NCI-H82 treated with DMSO at 0.1 percent for 48 hours (cell line): Measurements from ENCODE around the gene RMI2.

Source experiments
- DNase-seq: peaks from one replicate; lab custom pipeline; 2025; ENCODE audit not compliant: unreplicated experiment; lab: John Stamatoyannopoulos, UW

RMI2 gene

DNA sequence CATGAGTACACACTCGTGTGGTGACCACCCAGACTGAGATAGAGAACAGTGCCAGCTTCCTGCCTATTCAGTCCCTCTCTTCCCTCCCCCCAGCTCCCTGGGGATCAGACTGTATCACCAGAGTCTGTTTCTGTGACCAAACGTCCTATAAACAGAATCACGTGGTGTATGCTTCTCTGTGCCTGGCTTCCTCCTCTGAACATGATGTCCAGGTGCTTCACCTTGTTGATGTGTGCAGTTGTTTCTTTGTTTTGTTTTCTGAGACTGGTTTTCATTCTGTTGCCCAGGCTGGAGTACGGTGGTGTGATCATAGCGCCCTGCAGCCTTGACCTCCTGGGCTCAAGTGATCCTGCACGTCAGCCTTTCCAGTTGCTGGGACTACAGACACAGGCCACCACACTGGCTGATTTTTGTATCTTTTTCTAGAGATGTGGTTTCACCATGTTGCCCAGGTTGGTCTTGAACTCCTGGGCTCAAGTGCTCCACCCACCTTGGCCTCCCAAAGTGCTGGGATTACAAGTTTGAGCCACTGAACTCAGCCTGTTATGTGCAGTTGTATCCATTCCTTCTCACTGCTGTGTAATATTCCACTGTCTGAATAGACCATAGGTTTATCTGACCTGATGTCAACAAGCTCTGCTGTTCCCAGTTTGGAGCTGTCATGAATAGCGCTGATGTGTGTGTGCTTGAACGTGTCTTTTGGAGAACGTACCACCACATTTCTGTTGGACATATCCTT lies 35.2 kb upstream of the RMI2 start:
- no peak for DNase-seq

- no peak for DNase-seq
Measured at GRCh38 chr16:11310634-11310977, 34.7 kb upstream of the RMI2 start.

DNA sequence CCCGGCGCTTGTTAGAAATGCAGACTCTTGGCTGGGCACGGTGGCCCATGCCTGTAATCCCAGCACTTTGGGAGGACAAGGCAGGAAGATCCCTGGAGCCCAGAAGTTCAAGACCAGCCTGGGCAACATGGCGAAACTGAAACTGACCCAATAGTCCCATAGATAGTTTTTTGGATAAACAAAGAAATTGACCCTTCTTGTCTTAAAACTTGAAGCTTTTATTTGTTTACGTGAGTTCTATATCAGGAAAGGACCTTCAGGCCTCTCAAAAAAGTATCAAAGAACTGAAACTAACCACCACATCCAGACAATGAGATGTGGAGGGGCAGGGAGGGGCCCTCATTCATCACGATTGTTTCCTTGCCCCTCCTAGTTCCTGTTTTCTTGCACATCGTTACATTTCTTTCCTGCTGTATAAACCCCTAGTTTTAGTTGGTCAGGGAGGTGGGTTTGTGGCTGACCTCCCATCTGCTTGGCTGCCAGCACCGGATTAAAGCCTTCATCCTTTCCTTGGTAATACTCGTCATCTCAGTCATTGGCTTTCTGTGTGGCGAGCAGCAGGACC lies 34.2 kb upstream of the RMI2 start:
- no peak for DNase-seq

DNA sequence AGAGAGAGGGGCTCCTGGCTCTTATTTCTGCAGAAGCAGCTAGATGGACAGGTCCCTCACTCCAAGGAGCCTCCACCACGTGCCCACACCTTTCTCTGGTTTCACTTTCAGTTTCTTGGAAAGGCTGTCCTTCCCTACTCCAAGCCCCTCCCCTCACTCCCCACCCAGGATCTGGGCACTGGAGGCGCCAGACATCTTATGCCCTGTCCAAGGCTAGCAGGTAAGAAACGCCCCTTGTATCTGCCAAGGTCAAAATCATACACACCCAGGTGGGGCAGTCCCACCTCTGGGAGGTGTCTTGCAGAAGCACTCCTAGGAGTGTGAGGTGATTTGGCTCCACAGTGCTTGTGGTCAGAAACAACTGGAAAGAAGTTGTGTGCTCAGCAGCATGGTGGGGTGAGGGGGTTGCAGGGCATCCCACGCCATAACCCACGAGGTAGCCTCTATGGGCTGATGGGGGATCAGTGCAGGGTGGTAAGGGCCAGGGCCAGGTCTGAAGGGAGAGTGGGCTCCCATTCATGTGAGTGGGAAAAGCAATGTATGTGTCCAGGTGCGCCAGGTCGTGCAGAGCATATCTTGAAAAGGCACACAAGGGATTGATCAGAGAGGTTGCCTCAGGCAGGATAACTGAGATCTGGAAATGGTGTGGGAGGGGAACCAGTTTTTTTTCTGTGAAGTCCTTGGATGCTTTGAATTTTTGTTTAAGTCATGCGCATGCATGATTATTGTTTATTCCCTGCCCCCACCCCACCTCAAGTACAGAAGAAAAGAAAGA lies 32.4 kb upstream of the RMI2 start:
- no peak for DNase-seq

DNA sequence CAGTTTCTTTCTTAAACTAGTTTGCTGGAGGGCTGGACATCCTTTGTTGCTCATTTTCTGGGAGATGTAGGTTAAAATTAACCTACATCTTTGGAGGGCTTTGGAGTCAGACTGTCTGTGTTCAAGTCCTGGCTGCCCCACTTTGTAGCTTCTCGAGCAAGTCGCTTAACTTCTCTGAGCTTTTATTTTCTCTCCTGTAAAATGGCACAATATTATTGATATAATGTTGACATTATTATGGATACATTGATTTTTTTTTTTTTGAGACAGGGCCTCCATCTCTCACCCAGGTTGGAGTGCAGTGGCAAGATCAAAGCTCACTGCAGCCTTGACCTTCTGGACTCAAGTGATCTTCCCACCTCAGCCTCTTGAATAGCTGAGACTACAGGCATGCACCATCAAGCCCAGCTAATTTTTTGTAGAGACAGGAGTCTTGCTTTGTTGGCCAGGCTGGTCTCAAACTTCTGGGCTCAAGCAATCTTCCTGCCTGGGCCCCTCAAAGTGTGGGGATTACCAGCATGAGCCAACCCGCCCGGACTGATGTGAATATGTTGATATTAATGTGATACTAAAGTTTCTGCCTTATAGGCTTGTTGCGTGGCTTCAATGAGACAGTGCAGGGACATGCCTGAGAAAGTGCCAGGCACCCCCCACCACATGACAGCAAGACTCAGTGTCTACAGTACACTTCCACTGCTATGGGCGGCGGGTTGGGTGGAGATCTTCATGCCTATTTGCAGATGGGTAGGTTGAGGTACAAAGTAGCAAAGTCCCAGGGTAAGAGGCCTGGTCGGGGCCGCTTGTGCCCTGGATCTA lies 31.6 kb upstream of the RMI2 start:
- DNase-seq: no peak

GRCh38 chr16:11314309-11314894 lies 30.9 kb upstream of the RMI2 start:
- DNase-seq: no peak

DNA sequence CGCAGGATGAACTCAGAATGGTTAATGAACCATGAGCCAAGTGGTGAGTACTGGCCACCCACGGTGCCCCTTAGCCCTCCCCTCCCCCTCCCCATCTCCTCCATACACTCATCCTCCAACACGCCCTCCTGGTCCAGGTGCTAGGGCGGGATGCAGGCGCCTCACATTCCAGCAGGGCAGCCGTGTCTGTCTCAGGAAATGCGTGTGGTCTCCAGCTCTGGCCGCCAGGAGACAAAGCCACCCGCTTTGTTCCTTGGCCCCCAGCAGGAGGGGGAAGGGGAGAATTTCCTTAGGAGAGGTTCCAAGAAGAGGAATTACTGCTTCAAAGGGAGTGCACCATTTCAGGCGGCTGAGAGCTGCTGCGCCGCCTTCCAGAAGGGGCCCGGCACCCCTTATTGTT lies 29.7 kb upstream of the RMI2 start:
- DNase-seq: no peak

DNA sequence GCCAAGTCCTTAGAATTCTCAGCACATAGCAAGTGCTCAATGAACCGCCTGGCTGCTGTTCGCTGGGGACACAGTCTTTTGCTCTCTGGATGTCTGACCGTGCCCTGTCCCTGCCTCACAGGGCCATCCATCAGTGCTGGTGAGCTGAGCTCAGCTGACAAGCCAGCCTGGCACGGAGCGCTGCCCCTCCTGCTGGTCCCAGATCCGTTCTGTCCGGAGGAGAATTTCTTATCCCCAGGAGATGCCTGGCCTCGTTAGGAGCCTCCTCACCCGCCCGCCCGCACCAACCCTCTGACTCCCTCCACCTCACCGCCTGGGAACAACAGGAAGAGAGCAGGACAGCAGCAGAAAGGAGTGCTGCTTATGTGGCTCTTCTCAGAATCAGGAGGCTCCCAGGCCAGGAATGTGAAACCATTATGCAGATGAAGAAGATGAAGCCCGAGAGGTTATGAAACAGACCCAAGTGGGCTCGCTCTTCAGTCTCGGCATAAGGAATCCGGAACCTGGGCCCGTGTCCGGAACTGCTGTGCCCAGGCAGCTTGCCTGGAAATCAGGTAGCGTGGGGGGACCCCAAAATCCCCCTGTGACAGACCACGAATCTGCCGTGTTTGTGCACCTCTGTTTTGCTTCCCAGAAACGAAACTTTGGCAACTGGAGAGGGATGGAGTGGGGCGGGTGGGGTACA lies 28.8 kb upstream of the RMI2 start:
- no peak for DNase-seq

GRCh38 chr16:11318817-11319216 lies 26.4 kb upstream of the RMI2 start:
- no peak for DNase-seq

GRCh38 chr16:11319529-11320146 lies 25.6 kb upstream of the RMI2 start:
- no peak for DNase-seq

DNA sequence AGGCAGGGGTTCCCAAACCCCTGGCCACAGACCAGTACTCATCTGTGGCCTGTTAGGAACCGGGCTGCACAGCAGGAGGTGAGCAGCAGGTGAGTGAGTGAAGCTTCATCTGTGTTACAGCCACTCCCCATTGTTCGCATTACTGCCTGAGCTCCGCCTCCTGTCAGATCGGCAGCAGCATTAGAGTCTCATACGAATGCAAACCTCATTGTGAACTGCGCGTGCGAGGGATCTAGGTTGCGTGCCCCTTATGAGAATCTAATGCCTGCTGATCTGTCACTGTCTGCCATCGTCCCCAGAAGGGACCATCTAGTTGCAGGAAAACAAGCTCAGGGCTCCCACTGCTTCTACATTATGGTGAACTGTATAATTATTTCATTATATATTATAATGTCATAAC lies 25.1 kb upstream of the RMI2 start:
- DNase-seq: no peak

- no peak for DNase-seq
Measured at GRCh38 chr16:11321662-11322061, 23.6 kb upstream of the RMI2 start.

- no peak for DNase-seq
Measured at GRCh38 chr16:11322823-11323222, 22.4 kb upstream of the RMI2 start.

GRCh38 chr16:11323551-11324336 lies 21.5 kb upstream of the RMI2 start:
- DNase-seq: no peak

- DNase-seq: no peak
Measured at GRCh38 chr16:11325404-11326083, 19.7 kb upstream of the RMI2 start.

- DNase-seq: no peak
Measured at GRCh38 chr16:11326084-11326736, 19.0 kb upstream of the RMI2 start.

DNA sequence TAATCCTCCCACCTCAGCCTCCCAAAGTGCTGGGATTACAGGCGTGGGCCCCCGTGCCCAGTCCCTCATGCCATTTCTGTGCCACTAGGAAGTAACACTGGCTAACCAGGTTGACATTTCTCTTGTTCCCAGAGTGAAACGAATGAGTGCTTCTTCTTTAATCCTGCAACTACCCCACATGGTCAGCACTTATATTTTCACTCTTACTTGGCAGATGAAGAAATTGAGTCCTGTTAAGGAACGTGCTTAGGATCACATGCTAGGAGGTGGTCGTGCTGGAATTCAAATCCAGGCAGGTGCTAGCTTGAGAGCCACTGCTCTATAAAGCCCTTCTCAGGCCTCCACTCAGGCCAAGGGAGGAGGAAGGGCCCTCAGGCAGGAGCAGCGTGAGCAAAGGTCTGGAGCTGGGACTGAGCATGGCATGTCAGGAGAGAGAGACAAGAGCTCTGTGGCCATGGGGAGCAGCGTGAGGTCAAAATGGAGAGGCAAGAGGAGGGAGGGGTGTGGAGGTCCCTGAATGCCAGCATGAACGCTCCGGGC lies 18.5 kb upstream of the RMI2 start:
- no peak for DNase-seq
